Measurements from ENCODE around the gene GULP1. TPM values are rescaled to one million over a fixed set of nuclear protein-coding genes. Genes with fewer than 3 reads are reported as not detected.

GULP1 gene
- total RNA-seq, 1 donor = 21.7 TPM

DNA sequence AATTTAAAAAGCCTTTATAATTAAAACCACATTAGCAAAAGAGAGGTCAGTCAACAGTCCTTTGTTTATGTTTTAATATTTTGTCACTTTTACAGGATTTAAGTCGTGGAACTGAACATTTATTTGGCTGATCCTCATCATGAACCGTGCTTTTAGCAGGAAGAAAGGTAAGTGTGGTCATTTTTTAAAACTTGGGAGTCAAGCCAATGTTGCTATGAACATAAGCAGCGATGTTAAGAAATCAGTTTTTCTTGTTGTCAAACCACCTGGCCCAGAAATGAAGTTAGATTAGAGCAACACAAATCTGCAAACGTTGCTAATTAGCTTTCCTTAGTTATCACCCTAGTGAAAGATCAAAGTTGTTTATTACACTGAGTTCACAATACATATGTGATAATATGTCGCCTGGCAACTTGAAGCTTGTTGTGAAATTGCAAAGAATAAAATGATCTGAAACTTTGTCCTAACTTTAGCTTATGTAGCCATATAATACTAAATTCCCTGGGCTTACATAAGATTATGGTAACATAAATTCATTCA lies 186.0 kb downstream of the GULP1 start:
- TF ChIP-seq, protein P1, sequence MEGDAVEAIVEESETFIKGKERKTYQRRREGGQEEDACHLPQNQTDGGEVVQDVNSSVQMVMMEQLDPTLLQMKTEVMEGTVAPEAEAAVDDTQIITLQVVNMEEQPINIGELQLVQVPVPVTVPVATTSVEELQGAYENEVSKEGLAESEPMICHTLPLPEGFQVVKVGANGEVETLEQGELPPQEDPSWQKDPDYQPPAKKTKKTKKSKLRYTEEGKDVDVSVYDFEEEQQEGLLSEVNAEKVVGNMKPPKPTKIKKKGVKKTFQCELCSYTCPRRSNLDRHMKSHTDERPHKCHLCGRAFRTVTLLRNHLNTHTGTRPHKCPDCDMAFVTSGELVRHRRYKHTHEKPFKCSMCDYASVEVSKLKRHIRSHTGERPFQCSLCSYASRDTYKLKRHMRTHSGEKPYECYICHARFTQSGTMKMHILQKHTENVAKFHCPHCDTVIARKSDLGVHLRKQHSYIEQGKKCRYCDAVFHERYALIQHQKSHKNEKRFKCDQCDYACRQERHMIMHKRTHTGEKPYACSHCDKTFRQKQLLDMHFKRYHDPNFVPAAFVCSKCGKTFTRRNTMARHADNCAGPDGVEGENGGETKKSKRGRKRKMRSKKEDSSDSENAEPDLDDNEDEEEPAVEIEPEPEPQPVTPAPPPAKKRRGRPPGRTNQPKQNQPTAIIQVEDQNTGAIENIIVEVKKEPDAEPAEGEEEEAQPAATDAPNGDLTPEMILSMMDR (IDR thresholded peaks at IDR 0.05; ENCODE audit: extremely low read depth, low read depth, low read length) = no peak
- no peak overlapping the region for H3K4me3 ChIP-seq (ENCODE audit: insufficient read depth, low read length)
- no peak for DNase-seq (ENCODE audit: insufficient read length, low spot score, missing footprints)
- H3K79me2 ChIP-seq (ENCODE audit: insufficient read depth, low read length) = no peaks in the 10 kb centered on the region
- no peak overlapping the region for H3K27ac ChIP-seq (ENCODE audit: low read depth, low read length)
- no peak overlapping the region for H3K4me2 ChIP-seq (ENCODE audit: insufficient read depth, low read length)
- H3K27me3 ChIP-seq (ENCODE audit: insufficient read depth, low read length) = no peaks in the 10 kb centered on the region
- no peaks in the 10 kb centered on the region for H3K36me3 ChIP-seq (ENCODE audit: insufficient read depth, low read length)
- no peaks in the 10 kb centered on the region for H3K9me3 ChIP-seq (ENCODE audit: low read depth, low read length)
- H3K4me1 ChIP-seq (ENCODE audit: insufficient read depth, low read length) = peaks cover 6% of the 10 kb centered on the region
- no peak overlapping the region for H2AFZ ChIP-seq (ENCODE audit: low read length)
- no peaks in the 10 kb centered on the region for H4K20me1 ChIP-seq (ENCODE audit: insufficient read depth, low read length)

DNA sequence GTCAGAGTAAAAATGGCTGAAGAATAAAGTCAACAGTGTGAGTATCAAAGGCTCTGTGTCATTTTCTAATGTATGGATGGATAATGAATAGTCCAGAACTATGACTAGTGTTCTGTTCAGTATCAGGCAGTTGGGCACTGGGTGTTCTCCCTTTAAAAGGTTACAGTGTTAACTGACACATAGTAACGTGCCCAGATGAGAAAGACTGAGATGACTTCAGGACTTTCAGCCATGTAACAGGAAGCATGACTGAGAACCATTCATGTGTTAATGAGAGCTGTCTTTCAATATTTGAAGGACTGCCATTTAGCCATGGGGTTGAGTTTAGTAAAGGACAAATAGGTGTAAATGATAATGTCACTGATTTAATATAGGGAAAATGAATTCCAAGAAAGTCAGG lies 187.1 kb downstream of the GULP1 start:
- H3K4me3 ChIP-seq (ENCODE audit: insufficient read depth, low read length) = no peak overlapping the region
- H2AFZ ChIP-seq (ENCODE audit: low read length) = peak overlapping the region; percentile 6
- H3K4me2 ChIP-seq (ENCODE audit: insufficient read depth, low read length) = no peak overlapping the region
- no peaks in the 10 kb centered on the region for H3K36me3 ChIP-seq (ENCODE audit: insufficient read depth, low read length)
- no peak overlapping the region for H3K27ac ChIP-seq (ENCODE audit: low read depth, low read length)
- peaks cover 6% of the 10 kb centered on the region for H3K4me1 ChIP-seq (ENCODE audit: insufficient read depth, low read length)
- TF ChIP-seq, protein P1 (IDR thresholded peaks at IDR 0.05; ENCODE audit: extremely low read depth, low read depth, low read length) = no peak
- no peaks in the 10 kb centered on the region for H3K79me2 ChIP-seq (ENCODE audit: insufficient read depth, low read length)
- no peaks in the 10 kb centered on the region for H4K20me1 ChIP-seq (ENCODE audit: insufficient read depth, low read length)
- H3K27me3 ChIP-seq (ENCODE audit: insufficient read depth, low read length) = no peaks in the 10 kb centered on the region
- no peak for DNase-seq (ENCODE audit: insufficient read length, low spot score, missing footprints)
- H3K9me3 ChIP-seq (ENCODE audit: low read depth, low read length) = no peaks in the 10 kb centered on the region

DNA sequence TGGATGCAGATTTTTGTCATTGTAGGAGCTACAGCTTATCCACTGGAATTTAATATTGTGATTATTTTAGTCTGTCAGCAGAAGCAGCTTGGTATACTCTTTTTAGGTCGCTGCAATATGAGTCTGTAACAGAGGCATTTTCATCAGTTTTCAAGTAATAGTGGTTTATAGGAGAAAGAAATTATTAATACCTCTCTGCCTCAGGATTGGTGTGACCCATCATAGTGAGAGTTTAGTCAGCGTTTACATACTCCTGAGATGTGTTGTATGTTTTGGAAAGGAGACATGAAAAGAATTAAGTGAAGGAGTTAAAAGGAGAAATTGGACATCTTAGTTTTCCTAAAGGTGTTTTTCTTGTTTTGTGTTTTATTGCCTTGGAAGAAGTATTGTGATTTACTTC lies 189.8 kb downstream of the GULP1 start:
- TF ChIP-seq, protein P1 (IDR thresholded peaks at IDR 0.05; ENCODE audit: extremely low read depth, low read depth, low read length) = no peak
- no peak for DNase-seq (ENCODE audit: insufficient read length, low spot score, missing footprints)
- Histone ChIP-seq H3K4me3 (ENCODE audit: insufficient read depth, low read length) (no peak overlapping the region), H3K79me2 (ENCODE audit: insufficient read depth, low read length) (no peaks in the 10 kb centered on the region), H4K20me1 (ENCODE audit: insufficient read depth, low read length) (no peaks in the 10 kb centered on the region), H2AFZ (ENCODE audit: low read length) (no peak overlapping the region), H3K4me2 (ENCODE audit: insufficient read depth, low read length) (no peak overlapping the region), H3K9me3 (ENCODE audit: low read depth, low read length) (no peaks in the 10 kb centered on the region), H3K4me1 (ENCODE audit: insufficient read depth, low read length) (no peaks in the 10 kb centered on the region), H3K36me3 (ENCODE audit: insufficient read depth, low read length) (no peaks in the 10 kb centered on the region), H3K27me3 (ENCODE audit: insufficient read depth, low read length) (no peaks in the 10 kb centered on the region), H3K27ac (ENCODE audit: low read depth, low read length) (no peak overlapping the region)

DNA sequence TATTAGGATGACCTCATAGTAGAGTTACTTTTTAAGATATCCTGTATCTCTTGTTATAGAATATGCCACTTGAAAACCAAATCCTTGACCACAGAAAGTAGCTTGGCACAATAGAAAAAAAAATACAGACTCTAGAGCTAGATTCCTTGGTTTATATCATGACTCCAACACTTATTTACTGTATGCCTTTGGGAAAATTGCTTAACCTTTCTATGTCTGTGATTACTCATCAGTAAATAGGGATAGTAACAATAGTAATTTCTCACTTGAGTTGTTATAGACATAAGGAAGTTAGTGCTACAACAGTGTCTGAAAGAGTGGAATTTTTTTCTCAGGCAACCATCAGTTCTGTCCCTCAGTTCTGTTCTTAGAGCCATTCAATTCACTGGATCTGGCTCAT lies 193.8 kb downstream of the GULP1 start:
- Histone ChIP-seq H3K27me3 (ENCODE audit: insufficient read depth, low read length) (no peaks in the 10 kb centered on the region), H3K36me3 (ENCODE audit: insufficient read depth, low read length) (no peaks in the 10 kb centered on the region), H3K9me3 (ENCODE audit: low read depth, low read length) (no peaks in the 10 kb centered on the region), H3K4me3 (ENCODE audit: insufficient read depth, low read length) (no peak overlapping the region), H2AFZ (ENCODE audit: low read length) (no peak overlapping the region), H3K79me2 (ENCODE audit: insufficient read depth, low read length) (no peaks in the 10 kb centered on the region), H3K4me1 (ENCODE audit: insufficient read depth, low read length) (no peaks in the 10 kb centered on the region), H3K4me2 (ENCODE audit: insufficient read depth, low read length) (no peak overlapping the region), H3K27ac (ENCODE audit: low read depth, low read length) (no peak overlapping the region), H4K20me1 (ENCODE audit: insufficient read depth, low read length) (no peaks in the 10 kb centered on the region)
- no peak for DNase-seq (ENCODE audit: insufficient read length, low spot score, missing footprints)
- TF ChIP-seq, protein P1 (IDR thresholded peaks at IDR 0.05; ENCODE audit: extremely low read depth, low read depth, low read length) = no peak
